Measurements from ENCODE around the gene CRYZ.
"Not testable (repeated sequence)": the region's sequence is repeated elsewhere in the genome, so short reads cannot be mapped to it uniquely, and the experiment has no call there.

CRYZ gene

DNA sequence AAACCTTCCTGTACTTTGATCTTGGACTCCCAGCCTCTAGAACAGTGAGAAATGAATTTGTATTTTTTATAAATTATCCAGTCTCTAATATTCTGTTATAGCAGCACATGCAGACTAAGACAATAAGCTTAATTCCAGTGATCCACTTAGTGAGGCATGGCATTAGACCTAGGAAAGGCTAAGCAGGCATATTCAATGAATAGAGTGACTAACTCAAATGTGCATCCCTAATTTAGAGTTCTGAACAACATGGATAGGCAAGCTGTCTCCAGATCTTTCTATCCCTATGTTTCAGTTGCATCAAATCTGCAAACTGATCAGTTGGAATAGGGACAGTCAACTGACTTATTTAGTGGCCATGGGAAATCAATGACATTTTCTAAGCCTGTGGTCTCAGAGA lies 54.9 kb downstream of the CRYZ start:
- DNase-seq: no peak

DNA sequence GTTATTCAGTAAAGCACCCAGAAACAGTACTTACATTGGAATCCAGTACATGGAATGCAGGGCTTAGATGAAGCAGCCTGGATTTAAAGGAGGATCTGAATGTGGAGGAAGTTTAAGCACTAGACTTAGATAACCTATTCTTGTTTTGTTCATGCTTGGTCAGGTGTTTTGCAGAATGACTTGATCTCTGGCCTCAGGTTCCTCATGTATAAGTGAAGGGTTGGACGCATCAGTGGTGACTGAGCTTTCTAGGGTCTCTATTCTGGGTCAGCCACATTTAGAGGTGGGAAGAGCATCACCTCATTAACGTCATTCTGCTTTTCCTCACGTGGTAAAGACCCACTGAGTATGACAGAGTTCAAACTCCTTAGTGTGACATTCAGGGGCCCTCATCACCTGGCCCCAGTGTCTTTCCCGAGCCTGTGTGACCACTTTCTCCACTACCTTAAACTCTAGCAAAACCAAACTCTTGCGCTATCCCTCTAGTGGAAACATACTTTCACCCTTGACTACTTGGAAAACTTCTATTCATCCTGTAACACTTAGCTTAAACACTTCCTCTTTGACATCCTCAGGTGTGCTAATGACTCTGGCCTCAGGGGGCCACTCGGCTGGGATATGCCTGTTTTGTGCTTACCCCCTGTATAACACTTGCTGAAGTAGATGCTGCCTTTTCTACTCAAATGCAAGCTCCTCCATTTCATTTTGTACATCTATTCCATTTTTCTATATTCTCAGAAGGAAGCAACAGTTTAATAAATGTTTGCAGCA lies 58.4 kb downstream of the CRYZ start:
- DNase-seq: no peak

DNA sequence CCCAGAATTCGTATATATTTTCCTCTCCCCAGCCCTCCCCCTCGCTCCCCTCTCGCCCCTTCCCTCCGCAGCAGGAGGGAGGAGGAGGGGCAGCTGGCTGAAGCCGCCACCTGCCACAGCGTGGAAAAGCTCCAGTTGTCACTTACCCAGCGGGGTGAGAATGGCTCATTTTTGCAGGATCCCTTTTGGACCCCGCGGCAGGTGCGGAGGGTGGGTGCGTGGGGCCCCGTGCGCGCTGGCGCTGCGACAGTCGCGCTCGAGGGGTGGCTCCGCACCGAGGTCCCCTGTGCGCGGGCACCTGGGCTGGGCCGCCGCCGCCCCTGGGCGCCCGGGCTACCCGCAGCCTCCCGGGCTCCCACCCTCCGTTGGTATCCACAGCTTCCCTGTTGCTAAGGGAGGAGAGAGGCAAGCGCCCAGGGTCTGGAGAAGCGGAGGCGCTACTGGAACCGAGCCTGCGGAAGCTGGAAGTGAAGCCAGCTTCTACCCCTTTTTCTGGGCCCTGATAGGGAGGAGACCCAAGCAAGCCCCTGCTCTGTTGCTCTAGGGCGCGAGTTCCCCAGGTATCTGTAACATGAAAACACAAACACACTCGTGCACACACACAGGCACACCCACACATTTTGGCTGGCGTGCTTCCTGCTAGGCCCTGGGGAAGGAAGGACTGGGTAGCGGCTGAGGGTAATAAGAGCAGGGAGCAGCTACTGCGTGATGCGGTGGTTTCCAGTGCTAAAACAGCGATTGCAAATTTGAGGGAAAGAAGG lies 59.3 kb downstream of the CRYZ start, which contains the start of gene ERICH3:
ERICH3 (minus strand) TSS at position 442 of the 761 bp plus-strand sequence; CDS start at position 169, 273 bp downstream.
- DNase-seq: no peak

DNA sequence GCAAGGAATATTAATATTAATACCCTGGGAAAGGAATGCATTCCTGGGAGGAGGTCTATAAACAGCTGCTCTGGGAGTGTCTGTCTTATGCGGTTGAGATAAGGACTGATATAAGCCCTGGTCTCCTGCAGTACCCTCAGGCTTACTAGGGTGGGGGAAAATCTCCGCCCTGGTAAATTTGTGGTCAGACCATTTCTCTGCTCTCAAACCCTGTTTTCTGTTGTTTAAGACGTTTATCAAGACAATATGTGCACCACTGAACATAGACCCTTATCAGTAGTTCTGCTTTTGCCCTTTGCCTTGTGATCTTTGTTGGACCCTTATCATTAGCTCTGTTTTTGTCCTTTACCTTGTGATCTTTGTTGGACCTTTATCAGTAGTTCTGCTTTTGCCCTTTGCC lies 62.0 kb downstream of the CRYZ start:
- DNase-seq: not testable (repeated sequence)

Data from NCI-H524 treated with DMSO at 0.1 percent for 48 hours (cell line).